Hematopoietic multipotent progenitor cell treated with erythropoietin and hydrocortisone succinate and interleukin-3 and kit ligand, for 17 days (in vitro differentiated cells): ENCODE results near the gene FBXO38.

Source experiments
- DNase-seq: peaks from one replicate; pipeline ENCODE4 v3.0.0-alpha.2; 2015; ENCODE audit warnings: low spot score

FBXO38 gene

DNA sequence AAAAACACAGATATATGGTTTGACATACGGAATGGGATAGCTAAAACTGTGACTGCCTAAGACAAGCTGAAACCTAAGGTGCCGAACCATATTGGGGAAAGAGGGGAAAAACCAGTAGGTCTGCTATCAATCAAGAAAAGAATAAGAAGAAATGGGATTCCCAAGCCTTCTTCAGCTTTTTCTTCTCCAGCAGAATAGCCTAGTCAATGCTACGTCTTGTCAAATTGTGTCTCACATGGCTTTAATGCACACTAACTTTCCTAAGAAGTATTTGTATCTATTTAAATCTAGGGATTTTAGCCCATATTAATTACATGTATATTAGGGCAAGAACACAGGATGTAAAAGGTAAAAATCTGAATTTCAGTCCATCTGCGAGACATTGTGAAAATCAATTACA, 797 bp upstream of the FBXO38 start:
- DNase-seq: no peak

DNA sequence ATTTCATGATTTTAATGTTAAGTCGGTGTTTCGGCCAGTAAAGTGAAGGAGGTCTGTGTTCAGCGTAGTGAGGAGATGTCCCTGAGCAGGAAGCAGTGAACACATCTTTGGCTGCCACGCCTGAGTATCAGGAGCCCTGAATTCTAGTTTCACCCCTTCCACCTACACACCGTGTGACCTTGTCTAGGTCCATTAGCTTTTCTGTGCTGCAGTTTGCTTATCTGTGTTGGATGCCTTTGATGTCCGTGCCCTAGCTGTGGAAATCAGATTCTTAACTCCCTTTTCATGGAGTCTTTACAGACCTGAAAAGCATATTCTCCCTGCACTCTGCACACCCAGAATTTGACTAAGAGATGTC, 601 bp downstream of the FBXO38 start:
- peak; percentile 37 for DNase-seq

DNA sequence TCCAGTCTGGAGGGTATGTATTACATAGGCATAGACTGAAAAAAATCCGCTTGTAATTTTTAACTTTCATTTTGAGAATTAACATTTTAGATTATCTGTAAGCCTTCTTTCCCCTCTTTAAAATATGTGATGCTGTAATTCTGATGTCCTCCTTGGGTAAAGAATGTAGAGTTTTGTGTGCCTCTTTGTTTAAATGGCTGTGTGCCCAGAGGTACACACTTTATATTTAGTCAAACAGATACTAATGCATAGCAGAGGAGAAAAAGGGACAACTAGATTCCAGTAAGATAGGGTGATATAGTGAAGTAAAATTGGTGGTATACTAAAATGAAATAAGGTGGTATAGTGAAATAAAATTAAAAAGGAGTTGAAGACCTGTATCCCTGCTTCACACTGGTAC, 1.3 kb downstream of the FBXO38 start:
- DNase-seq: no peak

DNA sequence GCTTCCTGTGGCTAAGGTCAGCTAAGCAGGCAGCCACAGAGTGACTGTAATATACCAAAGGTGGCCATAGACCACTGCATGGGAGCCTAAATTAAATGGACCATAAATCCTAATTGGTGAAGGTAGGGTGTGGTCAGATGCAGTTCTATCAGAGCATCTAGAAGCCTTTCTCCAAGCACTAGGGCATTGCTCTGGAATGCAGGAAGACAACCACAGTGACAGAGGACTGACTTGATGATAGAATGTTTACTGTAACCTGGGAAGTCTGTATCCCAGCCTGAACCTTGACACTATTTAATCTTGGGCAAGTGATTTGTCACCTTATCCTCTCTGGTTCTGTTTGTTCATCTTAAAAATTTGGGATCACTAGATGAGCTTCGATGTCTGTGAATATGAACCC, 2.3 kb downstream of the FBXO38 start:
- no peak for DNase-seq

DNA sequence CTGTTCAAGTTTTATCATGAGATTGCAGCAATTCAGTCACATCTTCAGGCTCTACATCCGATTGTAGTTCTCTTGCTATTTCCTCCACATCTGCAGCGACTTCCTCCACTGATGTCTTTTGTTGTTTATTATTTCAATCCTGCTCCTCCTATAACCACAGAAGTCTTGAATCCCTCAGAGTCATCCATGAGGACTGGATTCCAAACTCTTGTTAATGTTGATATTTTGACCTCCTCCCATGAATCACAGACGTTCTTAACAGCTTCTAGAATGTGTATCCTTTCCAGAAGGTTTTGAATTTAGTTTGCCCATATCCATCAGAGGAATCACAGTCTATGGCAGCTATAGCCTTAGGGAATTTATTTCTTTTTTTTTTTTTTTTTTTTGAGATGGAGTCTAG, 3.6 kb downstream of the FBXO38 start:
- no peak for DNase-seq

DNA sequence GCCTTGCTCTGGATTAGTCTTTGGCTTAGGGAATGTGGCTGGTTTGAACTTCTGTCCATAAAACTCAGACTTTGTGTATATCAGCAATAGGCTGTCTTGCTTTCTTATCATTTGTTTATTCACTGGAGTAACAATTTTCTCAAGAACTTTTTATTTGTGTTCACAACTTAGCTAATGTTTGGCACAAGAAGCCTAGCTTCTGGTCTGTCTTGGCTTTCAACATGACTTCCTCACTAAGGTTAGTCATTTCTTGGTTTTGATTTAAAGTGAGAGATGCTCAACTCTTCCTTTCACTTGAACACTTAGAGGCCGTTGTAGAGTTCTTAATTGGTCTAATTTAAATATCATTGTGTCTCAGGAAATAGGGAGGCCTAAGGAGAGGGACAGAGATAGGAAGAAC, 4.9 kb downstream of the FBXO38 start:
- no peak for DNase-seq

DNA sequence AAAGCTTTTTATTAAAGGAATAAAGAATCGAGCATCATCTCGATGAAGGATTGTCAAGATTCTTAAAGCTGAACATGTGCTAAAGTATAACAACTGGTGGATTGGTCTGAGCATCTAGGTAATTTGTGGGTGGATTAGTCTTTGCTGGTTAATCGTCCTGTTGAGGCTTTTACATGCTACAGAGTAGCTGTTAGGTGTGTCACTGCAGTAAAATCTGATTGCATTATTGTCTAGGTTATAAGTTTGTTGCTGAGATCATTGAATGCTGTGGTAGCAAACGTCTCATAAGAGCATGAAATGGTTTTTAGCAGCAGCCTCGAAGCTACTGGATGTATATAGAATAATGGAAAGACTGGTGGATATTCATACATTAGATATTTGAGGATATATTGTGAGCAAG, 7.2 kb downstream of the FBXO38 start:
- no peak for DNase-seq

DNA sequence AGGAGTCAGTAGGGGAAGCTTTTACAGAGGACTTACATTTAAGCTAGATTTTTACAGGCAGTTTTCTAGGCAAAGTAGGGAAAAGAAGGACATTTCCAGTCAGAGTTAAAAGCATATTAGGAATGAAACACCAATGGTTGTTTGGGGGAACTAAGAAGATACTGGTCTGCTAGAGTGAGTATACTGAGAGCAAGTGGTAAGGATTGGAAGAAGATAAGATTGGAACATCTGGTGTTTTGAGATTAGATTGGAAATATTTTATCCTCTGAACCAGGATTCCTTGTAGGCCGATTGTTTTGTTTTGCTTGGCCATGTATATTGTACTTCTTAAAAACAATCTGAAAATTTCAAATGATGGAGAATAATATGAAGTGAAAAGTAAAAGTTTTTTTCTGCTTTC, 7.7 kb downstream of the FBXO38 start:
- no peak for DNase-seq

DNA sequence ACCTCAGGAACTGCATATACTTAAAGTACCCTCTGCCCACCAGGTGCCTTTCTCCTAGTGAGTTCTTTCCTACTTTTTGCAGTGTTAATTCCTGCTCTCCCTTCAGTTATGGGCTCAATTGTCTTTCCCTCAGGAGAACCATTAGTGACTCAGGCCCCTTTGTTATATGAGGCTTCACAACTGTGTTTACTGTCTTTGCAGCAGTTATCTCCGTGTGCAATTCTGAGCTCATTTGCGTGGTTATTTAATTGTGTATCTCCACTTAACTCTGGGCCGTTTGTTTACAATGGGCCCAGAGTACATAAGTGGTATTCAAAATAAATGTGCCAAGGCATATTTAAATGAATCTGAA, 9.6 kb downstream of the FBXO38 start:
- DNase-seq: no peak

DNA sequence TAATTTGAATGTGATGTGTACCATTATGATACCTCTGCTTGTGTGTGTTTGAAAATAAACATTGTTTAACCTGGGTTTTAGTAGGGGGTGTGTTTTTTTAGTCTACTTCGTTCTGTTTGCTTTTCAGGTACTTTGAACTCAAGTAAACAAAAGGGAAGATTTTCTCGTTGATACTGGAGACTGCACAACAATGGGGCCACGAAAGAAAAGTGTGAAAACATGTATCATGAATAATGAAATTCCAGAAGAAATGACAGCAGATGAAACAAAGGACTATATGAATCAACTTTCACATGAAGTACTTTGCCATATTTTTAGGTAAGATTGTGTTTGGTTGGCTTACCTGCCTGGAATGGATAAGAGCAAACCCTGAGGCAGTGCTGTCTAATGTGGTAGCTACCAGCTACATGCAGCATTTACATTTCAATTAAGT, 10.8 kb downstream of the FBXO38 start:
- no peak for DNase-seq

DNA sequence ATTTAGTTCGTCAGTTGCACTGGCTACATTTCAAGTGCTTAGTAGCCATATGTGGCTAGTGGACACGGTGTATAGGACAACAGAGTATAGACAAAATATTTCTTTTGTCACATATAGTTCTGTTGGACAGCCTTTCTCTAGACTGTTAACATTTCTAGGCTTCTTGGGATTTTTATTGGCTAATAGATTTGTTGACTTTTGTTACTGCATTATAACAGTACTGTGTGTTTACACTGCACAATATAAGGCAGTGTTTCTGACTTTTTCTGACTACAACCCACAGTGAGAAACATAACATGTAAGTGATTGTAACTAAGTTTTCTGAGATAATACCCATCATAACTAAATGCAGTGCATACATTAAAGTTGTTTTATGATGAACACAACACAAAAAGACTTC, 11.3 kb downstream of the FBXO38 start:
- no peak for DNase-seq

DNA sequence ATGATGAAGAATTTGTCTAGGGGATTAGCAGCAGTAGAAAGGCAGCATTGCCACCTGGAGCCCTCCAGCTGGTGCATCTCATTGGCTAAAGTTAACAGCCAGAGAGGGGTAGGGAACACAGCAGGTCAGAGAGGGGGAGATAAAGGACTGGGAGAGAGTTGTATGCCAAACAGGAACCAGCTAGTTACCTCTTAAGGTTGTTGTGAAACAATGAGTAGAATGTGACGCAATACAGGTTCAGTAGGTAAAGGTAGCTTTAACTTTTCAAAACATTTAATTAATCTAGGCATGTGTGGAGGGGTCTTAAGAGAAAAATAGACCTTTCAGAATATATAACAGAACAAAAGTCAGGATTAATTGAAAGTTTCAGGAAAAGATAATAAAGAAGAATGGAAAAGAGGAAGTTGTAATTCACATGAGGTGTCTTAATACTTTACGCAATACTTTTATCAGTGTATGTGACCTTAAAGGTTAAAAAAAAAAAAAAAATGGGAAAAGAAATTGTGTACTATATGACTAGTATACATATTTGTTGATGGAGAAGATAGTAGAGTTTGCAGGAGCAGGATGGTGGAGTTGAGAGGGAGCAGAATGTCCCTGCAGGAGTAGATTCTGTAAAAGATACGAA, 14.3 kb downstream of the FBXO38 start:
- no peak for DNase-seq

DNA sequence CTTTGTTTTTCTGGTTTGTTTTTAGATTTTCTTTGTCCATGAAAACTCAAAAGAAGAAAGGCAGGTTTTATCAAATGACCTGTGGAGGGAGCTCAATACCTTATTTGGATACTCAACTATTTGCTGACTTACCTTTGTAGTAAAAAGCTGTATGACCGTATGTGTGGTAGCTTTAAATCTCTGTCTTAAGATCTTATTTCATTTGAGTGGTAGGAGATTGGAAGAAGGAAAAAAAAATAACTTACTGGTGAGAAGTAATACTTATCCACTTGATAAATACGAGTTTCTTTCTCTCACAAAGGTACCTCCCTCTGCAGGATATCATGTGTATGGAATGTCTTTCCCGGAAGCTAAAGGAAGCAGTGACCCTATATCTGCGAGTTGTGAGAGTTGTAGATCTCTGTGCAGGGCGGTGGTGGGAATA, 15.0 kb downstream of the FBXO38 start:
- no peak for DNase-seq

DNA sequence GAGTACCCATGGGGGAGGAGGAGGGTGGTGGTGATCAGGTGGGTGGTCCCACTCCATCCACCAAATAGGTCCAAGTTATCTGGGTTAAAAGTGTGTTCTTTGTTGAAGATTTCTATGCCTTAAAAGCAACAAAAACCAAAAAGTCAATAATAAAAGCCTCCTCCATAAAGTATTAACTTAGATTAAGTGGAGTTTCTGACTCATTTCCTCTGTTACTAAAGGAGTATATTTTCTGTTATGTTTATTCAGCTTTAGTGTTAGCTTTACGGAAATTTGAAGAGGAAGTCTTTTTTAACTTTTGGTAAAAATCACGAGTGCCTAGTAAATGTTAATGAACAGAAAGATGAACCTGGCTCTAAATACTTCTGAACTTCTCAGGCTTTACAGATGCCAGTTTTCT, 17.8 kb downstream of the FBXO38 start:
- no peak for DNase-seq

DNA sequence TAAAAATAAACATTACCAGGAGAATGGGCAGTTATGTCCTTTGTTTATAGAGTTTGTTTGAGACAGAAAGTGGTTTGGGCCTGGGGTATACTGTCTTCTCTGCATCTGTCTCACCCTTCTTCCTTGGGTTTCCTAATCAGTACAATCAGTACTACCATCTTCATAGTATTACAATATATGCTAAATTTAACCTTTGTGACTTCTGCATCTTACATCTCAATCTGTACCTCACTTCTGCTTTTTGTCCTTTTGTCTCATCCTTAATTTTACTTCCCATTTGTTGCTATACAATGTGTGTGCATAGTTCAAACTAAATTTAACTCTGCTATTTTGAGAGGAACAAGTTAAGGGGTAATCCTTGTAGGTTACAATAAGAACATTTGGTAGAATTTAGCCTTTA, 19.6 kb downstream of the FBXO38 start:
- no peak for DNase-seq

DNA sequence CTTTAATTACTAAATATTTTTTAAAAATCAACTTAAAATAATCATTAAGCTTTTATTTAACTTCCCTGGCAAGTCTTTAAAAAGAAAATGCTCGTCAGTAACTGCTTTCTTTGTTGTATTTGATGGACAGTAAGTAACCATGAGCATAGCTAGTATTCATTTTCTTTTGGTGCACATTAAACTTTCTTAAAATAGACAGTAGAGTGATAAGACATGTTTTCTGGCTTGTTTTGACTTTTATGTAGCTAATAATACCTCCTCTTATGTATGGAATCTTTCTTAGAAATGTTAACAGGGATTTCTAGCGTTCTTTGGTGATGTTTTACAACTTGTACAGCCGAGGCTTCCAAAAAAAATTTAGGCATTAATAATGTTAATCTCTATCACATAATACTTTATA, 22.6 kb downstream of the FBXO38 start:
- DNase-seq: no peak

DNA sequence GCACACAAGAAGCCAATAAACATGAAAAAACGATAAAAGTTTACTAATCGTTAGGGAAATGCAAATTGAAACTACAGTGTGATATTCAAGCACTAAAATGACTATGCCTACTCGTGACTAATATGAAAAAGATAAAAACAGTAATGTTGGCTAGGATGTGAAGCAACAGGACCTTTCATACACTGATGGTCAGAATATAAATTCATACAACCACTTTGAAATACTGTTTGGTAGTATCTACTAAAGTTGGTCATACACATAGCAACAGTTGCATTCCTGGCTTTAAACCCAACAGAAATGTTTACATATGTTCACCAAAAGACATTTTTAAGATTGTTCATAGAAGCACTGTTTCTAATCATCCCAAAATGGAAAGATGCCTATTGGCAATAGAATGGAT, 24.3 kb downstream of the FBXO38 start:
- no peak for DNase-seq

DNA sequence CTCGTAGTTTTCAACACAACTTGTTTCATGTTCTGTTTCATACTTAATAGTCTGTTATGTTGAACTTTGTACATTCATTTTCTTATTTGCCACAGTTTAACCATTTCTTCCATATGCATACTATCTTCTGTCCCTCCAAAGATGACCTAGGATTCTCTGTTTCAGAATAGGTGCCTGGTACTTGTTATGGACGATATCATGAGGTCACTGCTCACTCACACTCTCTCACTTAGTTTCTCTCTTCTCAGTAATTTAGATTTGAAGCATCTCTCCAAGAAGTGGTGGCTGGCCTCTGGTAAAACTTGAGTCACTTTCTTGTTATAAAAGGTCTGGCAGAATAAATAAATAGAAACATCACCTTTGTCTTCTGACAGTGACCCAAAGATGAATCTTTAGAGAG, 28.4 kb downstream of the FBXO38 start:
- no peak for DNase-seq

DNA sequence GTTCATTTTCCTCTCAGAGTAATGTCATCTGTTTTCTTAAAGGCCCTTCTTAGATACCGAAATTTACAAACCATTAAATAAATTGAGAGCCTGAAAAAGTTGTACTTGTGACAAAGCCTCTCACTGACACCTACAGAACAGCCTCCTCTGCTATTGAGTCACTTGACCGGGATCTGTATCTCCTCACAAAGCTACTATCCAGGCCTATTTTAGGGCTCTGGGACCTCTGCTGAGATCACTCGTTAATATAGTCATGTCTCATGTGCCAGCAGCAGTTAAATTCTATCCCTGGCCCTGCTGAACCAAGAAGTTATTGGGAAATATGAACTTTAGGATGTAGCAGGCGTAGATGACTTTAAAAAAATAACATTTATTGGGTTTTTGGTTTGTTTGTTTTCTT, 31.1 kb downstream of the FBXO38 start:
- no peak for DNase-seq

DNA sequence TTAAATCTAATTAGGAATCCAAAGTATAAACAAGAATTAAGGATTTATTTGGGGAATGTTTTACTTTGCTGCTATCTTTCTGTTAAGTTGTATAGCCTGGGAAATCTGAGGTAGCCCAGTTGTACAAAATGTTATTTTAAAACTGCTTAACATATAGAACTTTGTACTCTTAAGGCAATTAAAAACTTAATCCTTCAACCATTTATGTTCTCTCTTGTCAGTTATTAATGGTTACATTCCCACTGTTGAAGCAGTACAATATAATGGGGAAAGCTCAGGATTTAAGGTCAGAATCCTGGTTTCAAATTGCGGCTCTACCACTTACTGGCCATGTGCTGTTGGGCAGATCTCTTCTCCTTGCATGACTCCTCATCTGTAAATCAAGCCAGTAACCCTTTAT, 32.7 kb downstream of the FBXO38 start:
- no peak for DNase-seq

DNA sequence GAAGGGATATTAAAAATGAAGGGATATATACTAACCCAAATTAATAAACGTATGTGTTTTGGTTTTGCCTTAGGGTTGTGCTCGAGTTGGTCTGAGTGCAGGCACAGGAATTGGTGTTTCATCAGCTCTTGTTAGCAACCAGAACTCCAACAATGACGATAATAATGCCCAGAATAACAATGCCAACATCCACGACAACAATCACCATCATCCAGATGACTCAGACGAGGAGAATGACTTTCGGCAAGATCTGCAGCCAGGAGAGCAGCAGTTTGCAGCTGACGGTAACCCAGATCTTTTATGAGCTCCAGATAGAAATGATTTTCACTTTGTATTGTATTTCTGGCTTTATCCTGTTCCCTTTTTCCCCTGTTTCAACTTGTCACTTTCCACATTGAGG, 33.2 kb downstream of the FBXO38 start:
- no peak for DNase-seq

DNA sequence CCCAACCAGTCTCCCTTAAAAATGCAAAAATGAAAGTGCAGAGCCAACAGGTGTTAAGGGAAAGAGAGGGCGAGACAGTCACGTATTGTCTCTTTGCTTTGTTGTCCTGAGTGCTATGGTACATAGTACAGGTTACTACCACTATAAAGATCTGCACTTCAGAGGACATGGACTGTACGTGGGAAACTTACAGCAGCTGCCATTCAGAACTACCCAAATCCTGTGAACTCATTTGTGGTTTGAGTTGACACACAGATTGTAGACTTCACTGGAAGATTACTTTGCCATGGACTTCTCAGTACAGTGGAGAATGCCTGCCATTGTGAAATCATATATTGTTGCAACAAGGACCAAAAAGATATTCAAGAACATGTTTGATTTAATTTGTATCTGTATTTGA, 34.8 kb downstream of the FBXO38 start:
- no peak for DNase-seq

DNA sequence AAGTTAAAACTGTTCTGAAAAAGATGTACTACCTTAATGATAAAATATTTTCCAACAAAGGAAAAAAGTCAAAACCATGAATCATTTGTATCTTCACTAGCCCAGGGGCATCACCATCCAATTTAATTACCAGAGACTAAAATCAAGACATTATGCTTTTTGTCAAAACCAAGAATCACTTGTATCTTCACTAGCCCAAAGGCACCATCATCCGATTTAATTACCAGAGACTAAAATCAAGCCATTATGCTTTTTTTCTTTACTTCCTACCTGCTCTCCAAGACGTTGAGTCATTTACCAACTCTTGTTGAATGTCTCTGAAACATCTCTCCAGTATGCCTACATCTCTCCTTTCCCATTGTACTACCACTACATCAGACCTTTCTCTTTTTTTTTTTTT, 37.9 kb downstream of the FBXO38 start:
- DNase-seq: no peak

DNA sequence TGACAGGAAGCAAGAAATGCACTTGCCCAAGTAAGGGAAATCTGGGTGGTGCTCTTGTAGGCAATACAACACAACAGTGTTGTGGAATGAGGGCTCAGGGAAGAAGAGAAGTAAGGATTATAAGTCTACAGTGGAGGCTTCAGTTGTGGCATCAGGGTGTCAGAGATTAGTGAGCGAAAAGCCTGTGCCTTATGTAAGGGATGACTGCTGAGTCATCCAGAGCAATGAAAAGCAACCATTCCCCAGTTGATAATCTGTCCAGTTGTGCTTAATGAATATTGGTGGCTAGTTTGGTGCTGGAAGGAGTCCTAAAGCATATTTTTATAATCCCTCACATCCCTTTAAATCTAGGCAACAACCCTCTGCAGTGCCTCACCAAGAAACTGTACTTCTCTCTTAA, 42.0 kb downstream of the FBXO38 start:
- DNase-seq: peak; percentile 49

DNA sequence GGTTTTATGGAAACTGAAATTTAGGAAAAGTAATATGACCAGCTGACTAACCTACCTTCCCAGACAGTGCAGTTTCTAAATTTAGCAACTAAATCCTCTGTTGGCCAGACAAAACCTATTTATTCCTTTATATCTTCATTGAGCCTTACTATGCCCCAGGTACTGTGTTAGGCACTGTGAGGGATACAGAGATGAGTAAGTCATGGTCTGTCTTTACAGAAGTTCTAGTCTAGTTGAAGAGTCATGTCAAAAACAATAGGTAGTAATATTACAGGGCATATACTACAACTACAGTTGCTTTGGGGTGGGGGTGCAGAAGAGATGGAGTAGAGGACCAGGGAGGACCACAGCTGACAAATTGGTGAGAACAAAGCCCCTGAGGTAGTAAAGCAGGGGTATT, 42.8 kb downstream of the FBXO38 start:
- DNase-seq: no peak
